Liver (tissue), 3 donors: ENCODE data around the gene HEATR5B.

Experiments used
- CTCF ChIP-seq: fragments of 150-350 bp; IDR thresholded peaks from 2 replicates; pipeline ENCODE4 v1.5.1; 2017; ENCODE audit warnings: improper control_type of control experiment, low read depth, low read length; ENCODE audit not compliant: missing input control
- JUND ChIP-seq, 2 donors: IDR thresholded peaks; 2 replicates each; pipeline ENCODE4 v1.6.1; 2016; ENCODE audit warnings: antibody characterized with exemption in 2 of 2
- donor health status: healthy.
- donor health status: healthy.

GRCh38 chr2:37125416-37125815 is 41.2 kb upstream of the HEATR5B start:
- no peak for TF ChIP-seq CTCF
- TF ChIP-seq JUND (IDR thresholded peaks at IDR 0.05) = no peak
